SK-N-SH treated with all-trans-retinoic acid at 6 μM for 48 hours (cell line): ENCODE measurements around the gene IFIT5.

Source experiments
- ATAC-seq: fragments of 200-7000 bp; cut with Tn5 transposase; 3 replicates; pipeline ENCODE4 v1.9.1; 2020; ENCODE audit warnings: mild to moderate bottlenecking, moderate library complexity
- ARNTL ChIP-seq: fragments of 450-650 bp; formaldehyde crosslinking; IDR thresholded peaks from 2 replicates; pipeline ENCODE4 v1.5.0; 2020; ENCODE audit warnings: low read depth, mild to moderate bottlenecking, moderate library complexity, borderline replicate concordance
- CSDC2 ChIP-seq: fragments of 250-450 bp; sonication (Bioruptor Pico); IDR thresholded peaks from 2 replicates; pipeline ENCODE4 v1.5.0; 2020; ENCODE audit warnings: mild to moderate bottlenecking, moderate library complexity
- ESRRG ChIP-seq: fragments of 250-450 bp; sonication (Bioruptor Pico); IDR thresholded peaks from 2 replicates; pipeline ENCODE4 v1.6.1; 2021; ENCODE audit warnings: mild to moderate bottlenecking
- GLIS3 ChIP-seq: fragments of 250-450 bp; sonication (Bioruptor Pico); IDR thresholded peaks from 2 replicates; pipeline ENCODE4 v1.5.0; 2020; ENCODE audit warnings: mild to moderate bottlenecking, moderate library complexity
- ISL1 ChIP-seq: fragments of 250-450 bp; sonication (Bioruptor Pico); IDR thresholded peaks from 2 replicates; pipeline ENCODE4 v2.1.2; 2022; ENCODE audit warnings: mild to moderate bottlenecking, moderate library complexity
- OSR1 ChIP-seq: fragments of 250-450 bp; sonication (Bioruptor Pico); IDR thresholded peaks from 2 replicates; pipeline ENCODE4 v1.8.0; 2022; ENCODE audit warnings: moderate library complexity, mild to moderate bottlenecking, inconsistent platforms
- PPARA ChIP-seq: fragments of 250-450 bp; sonication (Bioruptor Pico); IDR thresholded peaks from 2 replicates; pipeline ENCODE4 v1.5.0; 2020; ENCODE audit warnings: mild to moderate bottlenecking, borderline replicate concordance
- RARB ChIP-seq: fragments of 250-450 bp; sonication (Bioruptor Pico); IDR thresholded peaks from 2 replicates; pipeline ENCODE4 v1.8.0; 2021; ENCODE audit warnings: mild to moderate bottlenecking, moderate library complexity
- TCF4 ChIP-seq: fragments of 250-450 bp; sonication (Bioruptor Pico); IDR thresholded peaks from 2 replicates; pipeline ENCODE4 v1.8.0; 2021; ENCODE audit warnings: mild to moderate bottlenecking, moderate library complexity, borderline replicate concordance
- ZC3H10 ChIP-seq: fragments of 250-450 bp; sonication (Bioruptor Pico); IDR thresholded peaks from 2 replicates; pipeline ENCODE4 v1.5.1; 2021; ENCODE audit warnings: mild to moderate bottlenecking, moderate library complexity
- ZFP3 ChIP-seq: fragments of 250-450 bp; sonication (Bioruptor Pico); IDR thresholded peaks from 2 replicates; pipeline ENCODE4 v1.5.0; 2020; ENCODE audit warnings: mild to moderate bottlenecking, moderate library complexity
- ZFP30 ChIP-seq: fragments of 450-650 bp; formaldehyde crosslinking; IDR thresholded peaks from 2 replicates; pipeline ENCODE4 v1.5.0; 2022; ENCODE audit warnings: mild to moderate bottlenecking, moderate library complexity
- ZNF565 ChIP-seq: fragments of 450-650 bp; formaldehyde crosslinking; conservative IDR thresholded peaks from 2 replicates; pipeline ENCODE4 v1.5.0; 2020; ENCODE audit warnings: low read depth, mild to moderate bottlenecking, moderate library complexity
- ZNF70 ChIP-seq: fragments of 450-650 bp; formaldehyde crosslinking; IDR thresholded peaks from 2 replicates; pipeline ENCODE4 v1.5.0; 2020; ENCODE audit warnings: mild to moderate bottlenecking, moderate library complexity
- ZNF8 ChIP-seq: fragments of 450-650 bp; formaldehyde crosslinking; IDR thresholded peaks from 2 replicates; pipeline ENCODE4 v1.5.0; 2020; ENCODE audit warnings: mild to moderate bottlenecking, moderate library complexity
- TF ChIP-seq, protein P1 (sequence below): fragments of 250-450 bp; sonication (Bioruptor Pico); IDR thresholded peaks from 2 replicates; pipeline ENCODE4 v1.5.0; 2020; ENCODE audit warnings: mild to moderate bottlenecking, moderate library complexity
- TF ChIP-seq, protein P2 (sequence below): fragments of 250-450 bp; sonication (Bioruptor Pico); IDR thresholded peaks from 2 replicates; pipeline ENCODE4 v1.8.0; 2021; ENCODE audit warnings: low read depth, mild to moderate bottlenecking, moderate library complexity, borderline replicate concordance
- TF ChIP-seq, protein P3 (sequence below): fragments of 250-450 bp; sonication (Bioruptor Pico); IDR thresholded peaks from 2 replicates; pipeline ENCODE4 v1.8.0; 2020; ENCODE audit warnings: mild to moderate bottlenecking, moderate library complexity, borderline replicate concordance
- TF ChIP-seq, protein P4 (sequence below): fragments of 250-450 bp; sonication (Bioruptor Pico); IDR thresholded peaks from 2 replicates; pipeline ENCODE4 v1.5.1; 2021; ENCODE audit warnings: mild to moderate bottlenecking, moderate library complexity
- TF ChIP-seq, protein P5 (sequence below): fragments of 250-450 bp; sonication (Bioruptor Pico); IDR thresholded peaks from 2 replicates; pipeline ENCODE4 v1.5.1; 2020; ENCODE audit warnings: low read depth, mild to moderate bottlenecking, moderate library complexity

Gene IFIT5

GRCh38 chr10:89379103-89379502 lies 35.3 kb upstream of the IFIT5 start:
- ATAC-seq: no peak
- TF ChIP-seq ZNF565 (CRISPR knock-in tag): no peak

DNA sequence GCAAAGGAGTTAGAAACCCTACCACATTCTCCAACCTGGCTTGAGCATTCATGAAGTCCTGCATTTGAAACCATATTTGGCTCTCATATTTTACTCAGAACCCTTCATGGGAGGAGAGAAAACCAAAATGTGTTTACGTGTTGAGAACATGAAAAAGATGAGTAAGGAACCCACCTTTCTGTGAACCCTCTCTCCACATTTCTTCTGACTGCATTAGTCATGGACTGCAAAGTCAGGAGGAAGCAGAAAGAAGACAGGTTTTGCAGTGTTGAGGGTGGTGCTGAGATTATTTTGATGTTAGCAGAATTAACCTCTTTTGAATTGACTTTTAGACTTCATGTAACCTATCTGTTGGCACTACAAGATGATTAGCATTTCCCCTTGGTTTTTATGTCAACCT lies 31.6 kb upstream of the IFIT5 start:
- no peak for ATAC-seq
- TF ChIP-seq ZC3H10 (CRISPR knock-in tag): no peak
- TF ChIP-seq ZNF565 (CRISPR knock-in tag): no peak
- no peak for TF ChIP-seq ARNTL (CRISPR knock-in tag)
- TF ChIP-seq RARB (CRISPR knock-in tag): no peak
- TF ChIP-seq, protein P1, sequence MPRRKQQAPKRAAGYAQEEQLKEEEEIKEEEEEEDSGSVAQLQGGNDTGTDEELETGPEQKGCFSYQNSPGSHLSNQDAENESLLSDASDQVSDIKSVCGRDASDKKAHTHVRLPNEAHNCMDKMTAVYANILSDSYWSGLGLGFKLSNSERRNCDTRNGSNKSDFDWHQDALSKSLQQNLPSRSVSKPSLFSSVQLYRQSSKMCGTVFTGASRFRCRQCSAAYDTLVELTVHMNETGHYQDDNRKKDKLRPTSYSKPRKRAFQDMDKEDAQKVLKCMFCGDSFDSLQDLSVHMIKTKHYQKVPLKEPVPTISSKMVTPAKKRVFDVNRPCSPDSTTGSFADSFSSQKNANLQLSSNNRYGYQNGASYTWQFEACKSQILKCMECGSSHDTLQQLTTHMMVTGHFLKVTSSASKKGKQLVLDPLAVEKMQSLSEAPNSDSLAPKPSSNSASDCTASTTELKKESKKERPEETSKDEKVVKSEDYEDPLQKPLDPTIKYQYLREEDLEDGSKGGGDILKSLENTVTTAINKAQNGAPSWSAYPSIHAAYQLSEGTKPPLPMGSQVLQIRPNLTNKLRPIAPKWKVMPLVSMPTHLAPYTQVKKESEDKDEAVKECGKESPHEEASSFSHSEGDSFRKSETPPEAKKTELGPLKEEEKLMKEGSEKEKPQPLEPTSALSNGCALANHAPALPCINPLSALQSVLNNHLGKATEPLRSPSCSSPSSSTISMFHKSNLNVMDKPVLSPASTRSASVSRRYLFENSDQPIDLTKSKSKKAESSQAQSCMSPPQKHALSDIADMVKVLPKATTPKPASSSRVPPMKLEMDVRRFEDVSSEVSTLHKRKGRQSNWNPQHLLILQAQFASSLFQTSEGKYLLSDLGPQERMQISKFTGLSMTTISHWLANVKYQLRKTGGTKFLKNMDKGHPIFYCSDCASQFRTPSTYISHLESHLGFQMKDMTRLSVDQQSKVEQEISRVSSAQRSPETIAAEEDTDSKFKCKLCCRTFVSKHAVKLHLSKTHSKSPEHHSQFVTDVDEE (CRISPR knock-in tag): no peak
- TF ChIP-seq, protein P2, sequence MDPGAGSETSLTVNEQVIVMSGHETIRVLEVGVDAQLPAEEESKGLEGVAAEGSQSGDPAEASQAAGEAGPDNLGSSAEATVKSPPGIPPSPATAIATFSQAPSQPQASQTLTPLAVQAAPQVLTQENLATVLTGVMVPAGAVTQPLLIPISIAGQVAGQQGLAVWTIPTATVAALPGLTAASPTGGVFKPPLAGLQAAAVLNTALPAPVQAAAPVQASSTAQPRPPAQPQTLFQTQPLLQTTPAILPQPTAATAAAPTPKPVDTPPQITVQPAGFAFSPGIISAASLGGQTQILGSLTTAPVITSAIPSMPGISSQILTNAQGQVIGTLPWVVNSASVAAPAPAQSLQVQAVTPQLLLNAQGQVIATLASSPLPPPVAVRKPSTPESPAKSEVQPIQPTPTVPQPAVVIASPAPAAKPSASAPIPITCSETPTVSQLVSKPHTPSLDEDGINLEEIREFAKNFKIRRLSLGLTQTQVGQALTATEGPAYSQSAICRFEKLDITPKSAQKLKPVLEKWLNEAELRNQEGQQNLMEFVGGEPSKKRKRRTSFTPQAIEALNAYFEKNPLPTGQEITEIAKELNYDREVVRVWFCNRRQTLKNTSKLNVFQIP: no peak
- TF ChIP-seq ZFP30 (CRISPR knock-in tag): no peak
- TF ChIP-seq ZNF70 (CRISPR knock-in tag): no peak
- no peak for TF ChIP-seq ZNF8 (CRISPR knock-in tag)
- TF ChIP-seq, protein P3, sequence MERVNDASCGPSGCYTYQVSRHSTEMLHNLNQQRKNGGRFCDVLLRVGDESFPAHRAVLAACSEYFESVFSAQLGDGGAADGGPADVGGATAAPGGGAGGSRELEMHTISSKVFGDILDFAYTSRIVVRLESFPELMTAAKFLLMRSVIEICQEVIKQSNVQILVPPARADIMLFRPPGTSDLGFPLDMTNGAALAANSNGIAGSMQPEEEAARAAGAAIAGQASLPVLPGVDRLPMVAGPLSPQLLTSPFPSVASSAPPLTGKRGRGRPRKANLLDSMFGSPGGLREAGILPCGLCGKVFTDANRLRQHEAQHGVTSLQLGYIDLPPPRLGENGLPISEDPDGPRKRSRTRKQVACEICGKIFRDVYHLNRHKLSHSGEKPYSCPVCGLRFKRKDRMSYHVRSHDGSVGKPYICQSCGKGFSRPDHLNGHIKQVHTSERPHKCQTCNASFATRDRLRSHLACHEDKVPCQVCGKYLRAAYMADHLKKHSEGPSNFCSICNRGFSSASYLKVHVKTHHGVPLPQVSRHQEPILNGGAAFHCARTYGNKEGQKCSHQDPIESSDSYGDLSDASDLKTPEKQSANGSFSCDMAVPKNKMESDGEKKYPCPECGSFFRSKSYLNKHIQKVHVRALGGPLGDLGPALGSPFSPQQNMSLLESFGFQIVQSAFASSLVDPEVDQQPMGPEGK: no peak
- TF ChIP-seq PPARA (CRISPR knock-in tag): no peak
- TF ChIP-seq ZFP3 (CRISPR knock-in tag): no peak
- no peak for TF ChIP-seq TCF4 (CRISPR knock-in tag)
- TF ChIP-seq, protein P4, sequence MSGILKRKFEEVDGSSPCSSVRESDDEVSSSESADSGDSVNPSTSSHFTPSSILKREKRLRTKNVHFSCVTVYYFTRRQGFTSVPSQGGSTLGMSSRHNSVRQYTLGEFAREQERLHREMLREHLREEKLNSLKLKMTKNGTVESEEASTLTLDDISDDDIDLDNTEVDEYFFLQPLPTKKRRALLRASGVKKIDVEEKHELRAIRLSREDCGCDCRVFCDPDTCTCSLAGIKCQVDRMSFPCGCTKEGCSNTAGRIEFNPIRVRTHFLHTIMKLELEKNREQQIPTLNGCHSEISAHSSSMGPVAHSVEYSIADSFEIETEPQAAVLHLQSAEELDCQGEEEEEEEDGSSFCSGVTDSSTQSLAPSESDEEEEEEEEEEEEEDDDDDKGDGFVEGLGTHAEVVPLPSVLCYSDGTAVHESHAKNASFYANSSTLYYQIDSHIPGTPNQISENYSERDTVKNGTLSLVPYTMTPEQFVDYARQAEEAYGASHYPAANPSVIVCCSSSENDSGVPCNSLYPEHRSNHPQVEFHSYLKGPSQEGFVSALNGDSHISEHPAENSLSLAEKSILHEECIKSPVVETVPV: no peak
- TF ChIP-seq CSDC2 (CRISPR knock-in tag): no peak
- TF ChIP-seq ESRRG (CRISPR knock-in tag): no peak
- TF ChIP-seq ISL1 (CRISPR knock-in tag): no peak
- no peak for TF ChIP-seq OSR1
- TF ChIP-seq, protein P5, sequence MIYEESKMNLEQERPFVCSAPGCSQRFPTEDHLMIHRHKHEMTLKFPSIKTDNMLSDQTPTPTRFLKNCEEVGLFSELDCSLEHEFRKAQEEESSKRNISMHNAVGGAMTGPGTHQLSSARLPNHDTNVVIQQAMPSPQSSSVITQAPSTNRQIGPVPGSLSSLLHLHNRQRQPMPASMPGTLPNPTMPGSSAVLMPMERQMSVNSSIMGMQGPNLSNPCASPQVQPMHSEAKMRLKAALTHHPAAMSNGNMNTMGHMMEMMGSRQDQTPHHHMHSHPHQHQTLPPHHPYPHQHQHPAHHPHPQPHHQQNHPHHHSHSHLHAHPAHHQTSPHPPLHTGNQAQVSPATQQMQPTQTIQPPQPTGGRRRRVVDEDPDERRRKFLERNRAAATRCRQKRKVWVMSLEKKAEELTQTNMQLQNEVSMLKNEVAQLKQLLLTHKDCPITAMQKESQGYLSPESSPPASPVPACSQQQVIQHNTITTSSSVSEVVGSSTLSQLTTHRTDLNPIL: no peak
- TF ChIP-seq, all 23 proteins: peak for 0

DNA sequence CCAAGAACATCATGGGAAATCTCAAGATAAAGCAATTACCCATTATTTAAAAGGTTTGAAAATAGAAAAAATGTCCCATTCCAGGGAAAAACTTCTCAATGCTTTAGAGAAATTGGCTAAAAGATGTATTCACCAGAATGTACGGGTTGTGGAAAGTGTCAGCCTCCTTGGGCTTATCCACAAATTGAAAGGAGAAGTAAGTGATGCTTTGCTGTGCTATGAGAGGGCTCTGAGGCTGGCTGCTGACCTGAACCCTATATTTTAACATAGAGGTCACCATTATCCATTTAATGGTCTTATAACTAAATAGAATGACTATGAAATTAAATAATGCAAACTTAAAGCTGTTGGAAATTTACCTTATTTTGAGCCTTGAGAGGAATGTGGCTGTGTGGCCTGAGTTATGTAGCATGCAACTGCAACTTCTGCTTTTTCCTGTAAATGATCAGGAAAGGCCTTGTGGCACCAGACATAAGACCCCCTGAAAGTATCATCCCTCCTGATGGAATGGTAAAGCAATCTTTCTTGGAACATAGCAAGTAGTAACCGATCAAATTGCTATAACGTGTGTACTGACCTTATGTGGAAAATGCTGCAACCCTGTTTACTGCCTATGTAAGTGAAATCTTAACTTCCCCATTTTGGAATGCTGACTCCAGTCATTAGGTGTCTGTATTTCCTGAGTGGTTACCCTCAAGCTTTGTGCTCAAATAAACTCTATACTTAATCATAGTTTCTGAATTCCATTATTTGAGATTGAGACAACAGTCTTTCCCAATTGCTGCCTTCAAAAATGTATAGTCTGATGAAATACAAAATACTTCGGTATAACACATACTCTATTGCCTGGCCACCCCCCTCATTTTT lies 29.7 kb upstream of the IFIT5 start:
- TF ChIP-seq CSDC2 (CRISPR knock-in tag): no peak
- no peak for TF ChIP-seq RARB (CRISPR knock-in tag)
- no peak for TF ChIP-seq PPARA (CRISPR knock-in tag)
- TF ChIP-seq ZNF8 (CRISPR knock-in tag): no peak
- TF ChIP-seq GLIS3: no peak
- TF ChIP-seq OSR1: no peak
- TF ChIP-seq, protein P1 (CRISPR knock-in tag): no peak
- no peak for TF ChIP-seq ZFP30 (CRISPR knock-in tag)

More for the DNA sequence above, 29.7 kb upstream of the IFIT5 start:
- ATAC-seq: no peak
